Neural cell (in vitro differentiated cells): ENCODE measurements around the gene PRDX3. TPM values are rescaled to one million over a fixed set of nuclear protein-coding genes. Genes with fewer than 3 reads are reported as not detected.

ENCODE experiments used
- H2AFZ ChIP-seq: fragments of 200-600, 300-800 bp; sonication (generic), shearing (Covaris generic); 2 replicates; pipeline ENCODE4 v1.6.0; 2014; ENCODE audit warnings: low read depth, mild to moderate bottlenecking, antibody characterized with exemption, low read length, moderate library complexity
- H3F3A ChIP-seq: fragments of 200-600 bp; shearing (Covaris generic); 2 replicates; pipeline ENCODE4 v1.6.1; 2016; ENCODE audit warnings: mild to moderate bottlenecking, moderate library complexity, mixed read lengths, antibody characterized with exemption, low read length; ENCODE audit not compliant: insufficient read depth, poor library complexity, severe bottlenecking
- H3K27ac ChIP-seq: fragments of 200-600, 300-800 bp; sonication (generic), shearing (Covaris generic); 2 replicates; pipeline ENCODE4 v1.5.1; 2014; ENCODE audit warnings: mild to moderate bottlenecking, low read length, moderate library complexity
- H3K27me3 ChIP-seq: fragments of 300-800, 200-600 bp; sonication (generic), shearing (Covaris generic); 2 replicates; pipeline ENCODE4 v1.6.0; 2014; ENCODE audit warnings: mild to moderate bottlenecking, low read depth, low read length, moderate library complexity; ENCODE audit not compliant: insufficient read depth
- H3K36me3 ChIP-seq: fragments of 300-800, 200-600 bp; sonication (generic), shearing (Covaris generic); 2 replicates; pipeline ENCODE4 v1.5.1; 2014; ENCODE audit warnings: mild to moderate bottlenecking, antibody characterized with exemption, low read length, moderate library complexity; ENCODE audit not compliant: insufficient read depth
- H3K4me2 ChIP-seq: fragments of 300-800, 200-600 bp; sonication (generic), shearing (Covaris generic); 2 replicates; pipeline ENCODE4 v1.6.0; 2014; ENCODE audit warnings: mild to moderate bottlenecking, low read length
- H3K4me3 ChIP-seq: fragments of 300-800, 200-600 bp; sonication (generic), shearing (Covaris generic); 2 replicates; pipeline ENCODE4 v1.5.1; 2014; ENCODE audit warnings: mild to moderate bottlenecking, low read length, moderate library complexity
- H3K79me2 ChIP-seq: fragments of 200-600 bp; shearing (Covaris generic); replicated peaks from 2 replicates; pipeline ENCODE4 v1.6.0; 2014; ENCODE audit warnings: mild to moderate bottlenecking, low read length, moderate library complexity; ENCODE audit not compliant: insufficient read depth
- H3K9ac ChIP-seq: fragments of 300-800, 200-600 bp; sonication (generic), shearing (Covaris generic); 2 replicates; pipeline ENCODE4 v1.6.1; 2016; ENCODE audit warnings: mild to moderate bottlenecking, low read length, mixed read lengths
- H3K9me2 ChIP-seq: fragments of 200-600 bp; shearing (Covaris generic); 2 replicates; pipeline ENCODE4 v1.6.1; 2016; ENCODE audit warnings: mild to moderate bottlenecking, low read length, mixed read lengths; ENCODE audit not compliant: insufficient read depth
- H3K9me3 ChIP-seq: fragments of 200-600, 300-800 bp; sonication (generic), shearing (Covaris generic); 2 replicates; pipeline ENCODE4 v1.6.1; 2016; ENCODE audit warnings: mild to moderate bottlenecking, mixed run types, low read length, moderate library complexity, mixed read lengths
- H4K20me1 ChIP-seq: fragments of 200-600 bp; shearing (Covaris generic); 2 replicates; pipeline ENCODE4 v1.6.1; 2016; ENCODE audit warnings: mild to moderate bottlenecking, mixed run types; ENCODE audit not compliant: insufficient read depth
- CTCF ChIP-seq: fragments of 450-650 bp; IDR thresholded peaks from 2 replicates; pipeline ENCODE4 v1.5.1; 2014; ENCODE audit warnings: antibody characterized with exemption, mild to moderate bottlenecking, moderate library complexity; ENCODE audit not compliant: poor library complexity, severe bottlenecking
- EP300 ChIP-seq: fragments of 450-650 bp; conservative IDR thresholded peaks from 2 replicates; pipeline ENCODE4 v1.6.1; 2014; ENCODE audit warnings: antibody characterized with exemption, mild to moderate bottlenecking, moderate library complexity; ENCODE audit not compliant: poor library complexity, severe bottlenecking
- EZH2 ChIP-seq: fragments of 200-600, 300-800 bp; shearing (Covaris generic), sonication (generic); IDR thresholded peaks from 2 replicates; pipeline ENCODE4 v1.6.1; 2014; ENCODE audit warnings: antibody characterized with exemption, low read length, borderline replicate concordance, mild to moderate bottlenecking; ENCODE audit not compliant: insufficient read depth, poor library complexity, severe bottlenecking
- MXI1 ChIP-seq: fragments of 450-650 bp; conservative IDR thresholded peaks from 2 replicates; pipeline ENCODE4 v1.6.1; 2014; ENCODE audit warnings: antibody characterized with exemption, mild to moderate bottlenecking; ENCODE audit not compliant: poor library complexity, severe bottlenecking
- POLR2AphosphoS5 ChIP-seq: IDR thresholded peaks from 2 replicates; pipeline ENCODE4 v1.6.1; 2012
- RAD21 ChIP-seq: fragments of 450-650 bp; conservative IDR thresholded peaks from 2 replicates; pipeline ENCODE4 v1.6.1; 2014; ENCODE audit warnings: antibody characterized with exemption, mild to moderate bottlenecking, moderate library complexity
- REST ChIP-seq: IDR thresholded peaks from 2 replicates; pipeline ENCODE4 v1.6.1; 2012; ENCODE audit warnings: borderline replicate concordance
- SMC3 ChIP-seq: fragments of 450-650 bp; conservative IDR thresholded peaks from 2 replicates; pipeline ENCODE4 v1.6.1; 2014; ENCODE audit warnings: antibody characterized with exemption, mild to moderate bottlenecking, moderate library complexity; ENCODE audit not compliant: poor library complexity
- polyA plus RNA-seq: library from polyadenylated mRNA; depleted of rRNA; stranded (reverse); fragments of >200 nt; gene quantifications from 2 replicates; pipeline ENCODE4 v1.2.3, GENCODE V29; 2014

Gene PRDX3
- polyA plus RNA-seq, 1 donor from 2014 or later, result 258 TPM

GRCh38 chr10:119207366-119207666, 28.7 kb upstream of the PRDX3 start, which contains the start of gene GRK5:
Gene GRK5, plus strand, starts transcription at chr10:119207571. Its CDS starts 347 bp downstream, at chr10:119207918.
- Histone ChIP-seq H3K36me3 (no peaks in the 10 kb centered on the region), H4K20me1 (no peaks in the 10 kb centered on the region), H3K9ac (peak within 1 kb of the TSS; percentile 85), H2AFZ (peak within 1 kb of the TSS; percentile 23), H3K9me3 (no peaks in the 10 kb centered on the region), H3K4me2 (peak within 1 kb of the TSS; percentile 80), H3K27ac (peak within 1 kb of the TSS; percentile 75), H3K9me2 (no peaks in the 10 kb centered on the region), H3F3A (peaks cover 4% of the 10 kb centered on the region), H3K27me3 (no peaks in the 10 kb centered on the region), H3K4me3 (peak within 1 kb of the TSS; percentile 77), H3K79me2 (peaks cover 11% of the 10 kb centered on the region)
- TF ChIP-seq POLR2AphosphoS5 (peak; percentile 75), SMC3 (no peak)

- H4K20me1 ChIP-seq, result no peaks in the 10 kb centered on the region
- H3F3A ChIP-seq, result peaks cover 4% of the 10 kb centered on the region
- peaks cover 11% of the 10 kb centered on the region for H3K79me2 ChIP-seq
- H3K27me3 ChIP-seq, result no peaks in the 10 kb centered on the region
- H3K36me3 ChIP-seq, result no peaks in the 10 kb centered on the region
- peak overlapping the region; percentile 85 for H3K9ac ChIP-seq
- peak overlapping the region; percentile 75 for H3K4me2 ChIP-seq
- H3K27ac ChIP-seq, result peak overlapping the region; percentile 67
- TF ChIP-seq REST (no peak), EP300 (peak; percentile 26), SMC3 (peak; percentile 84), MXI1 (peak; percentile 79), EZH2 (no peak), RAD21 (peak; percentile 86), CTCF (peak; percentile 94), POLR2AphosphoS5 (no peak)
- peak overlapping the region; percentile 66 for H3K4me3 ChIP-seq
- no peaks in the 10 kb centered on the region for H3K9me3 ChIP-seq
- peak overlapping the region; percentile 23 for H2AFZ ChIP-seq
- H3K9me2 ChIP-seq, result no peaks in the 10 kb centered on the region
Observed at GRCh38 chr10:119206603-119207365, 28.2 kb upstream of the PRDX3 start.
